Endothelial cell of umbilical vein (primary cell): Measurements from ENCODE around the gene PRKCB.

Experiments used
- CTCF ChIP-seq, 2 donors: IDR thresholded peaks; 1 replicate in 1 of 2; 2 replicates in 1 of 2; pipeline ENCODE4 v1.5.1; 2011; ENCODE audit warnings: low read length in 2 of 2, mild to moderate bottlenecking in 2 of 2, moderate library complexity in 2 of 2, control low read depth in 1 of 2, inconsistent platforms in 1 of 2, low read depth in 1 of 2; ENCODE audit not compliant: insufficient read depth in 1 of 2; ENCODE audit errors: extremely low read depth in 1 of 2
- EZH2 ChIP-seq: IDR thresholded peaks from 2 replicates; pipeline ENCODE4 v1.6.1; 2012; ENCODE audit warnings: borderline replicate concordance, low read depth, mild to moderate bottlenecking, moderate library complexity, low read length, inconsistent platforms; ENCODE audit not compliant: severe bottlenecking
- POLR2A ChIP-seq: IDR thresholded peaks from 2 replicates; pipeline ENCODE4 v1.6.1; 2012; ENCODE audit warnings: low read depth, mild to moderate bottlenecking, control low read depth, low read length
- POLR2AphosphoS5 ChIP-seq: IDR thresholded peaks from 2 replicates; pipeline ENCODE4 v1.6.1; 2012; ENCODE audit warnings: low read depth, mild to moderate bottlenecking, control low read depth, low read length, moderate library complexity; ENCODE audit not compliant: insufficient read depth

DNA sequence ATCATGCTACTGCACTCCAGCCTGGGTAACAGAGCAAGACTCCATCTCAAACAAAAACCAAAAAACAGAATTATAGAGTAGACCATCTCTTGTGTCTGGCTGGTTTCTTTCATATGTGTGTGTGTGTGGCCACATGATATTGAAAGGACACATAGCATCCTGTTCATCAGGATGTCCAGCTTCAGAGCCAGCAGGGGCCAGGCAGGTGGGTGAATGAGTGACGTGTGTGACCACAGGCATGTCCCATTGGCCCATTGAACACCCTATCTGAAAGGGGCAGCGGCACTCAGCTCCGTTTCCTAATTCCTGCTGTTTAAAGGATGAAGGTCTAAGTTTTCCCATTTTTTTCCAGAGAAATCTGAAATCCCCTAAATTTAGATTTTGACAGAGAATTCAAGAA lies 174.2 kb downstream of the PRKCB start:
- TF ChIP-seq CTCF (IDR thresholded peaks at IDR 0.05; ENCODE audit: extremely low read depth in 1 of 2, insufficient read depth in 1 of 2, low read depth in 1 of 2, low read length in 2 of 2), result no peak
- no peak for TF ChIP-seq POLR2AphosphoS5
- TF ChIP-seq EZH2, result no peak
- no peak for TF ChIP-seq POLR2A
